Stimulated activated CD8-positive, alpha-beta memory T cell treated with anti-CD3 and anti-CD28 coated beads, Interleukin-15, amount 100 ng/mL, for 24 hours (primary cell): ENCODE data around the gene TFAP2C.
"Not testable (repeated sequence)": the region's sequence is repeated elsewhere in the genome, so short reads cannot be mapped to it uniquely, and the experiment has no call there.

Source experiments
- DNase-seq: peaks from one replicate; pipeline ENCODE4 v3.0.0-alpha.2; 2020; ENCODE audit warnings: low read depth

TFAP2C gene

DNA sequence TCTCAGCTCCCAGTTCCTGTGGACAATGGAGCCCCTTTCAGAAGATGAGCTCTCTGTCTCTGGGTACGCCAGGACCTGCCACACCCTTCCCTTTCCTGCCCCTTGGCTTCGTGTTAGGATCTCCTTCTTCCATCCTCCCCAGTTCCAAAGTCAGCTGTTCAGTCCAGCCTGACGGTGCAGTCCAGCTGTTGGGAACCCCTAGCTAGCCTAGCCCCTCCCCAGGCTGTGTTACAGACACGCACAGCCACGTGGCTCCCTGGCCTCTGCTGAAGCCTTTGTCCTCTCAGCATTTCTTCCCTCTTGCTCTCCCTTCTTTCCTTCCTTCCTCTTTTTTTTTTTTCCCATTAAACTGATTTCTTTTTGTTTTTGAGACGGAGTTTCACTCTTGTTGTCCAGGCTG, 12.4 kb upstream of the TFAP2C start:
- no peak for DNase-seq

DNA sequence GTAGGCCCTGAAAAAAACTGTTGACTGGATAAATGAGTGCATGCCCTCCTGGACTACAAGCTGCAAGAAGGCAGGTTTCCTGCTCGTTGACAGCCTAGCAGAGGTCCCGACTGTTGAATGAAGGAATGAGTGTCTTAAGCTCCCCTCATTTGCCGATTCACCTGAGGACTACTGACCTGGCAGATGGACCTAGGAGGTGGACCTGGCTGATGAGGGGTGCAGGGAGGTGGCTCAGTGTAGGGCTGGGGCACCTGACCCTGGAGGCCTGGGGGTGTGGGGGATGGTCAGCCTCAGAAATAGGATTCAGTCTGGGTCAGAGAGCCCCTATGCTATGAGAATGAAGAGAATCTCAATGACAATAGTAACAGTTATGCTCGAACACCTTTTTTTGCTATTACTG, 11.6 kb upstream of the TFAP2C start:
- no peak for DNase-seq

DNA sequence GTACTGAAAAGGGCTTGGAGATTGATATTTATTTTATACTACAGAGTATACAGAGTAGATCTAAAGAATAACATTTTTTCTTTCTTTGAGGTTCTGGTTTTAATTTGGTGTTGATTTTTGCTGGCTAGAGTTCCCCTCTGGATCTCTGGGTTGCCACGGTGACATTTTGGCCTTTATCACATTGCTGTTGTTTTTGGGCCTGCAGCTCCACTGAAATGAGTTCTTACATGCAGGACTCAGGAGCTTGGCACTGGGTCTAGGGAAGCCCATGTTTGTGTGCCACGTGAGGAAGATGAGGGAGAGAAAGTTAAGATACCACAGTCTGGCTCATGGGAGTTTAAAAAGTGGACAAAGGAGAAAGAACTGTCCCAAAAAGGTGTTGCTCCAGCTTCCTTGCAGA, 7.4 kb upstream of the TFAP2C start:
- DNase-seq, result no peak

DNA sequence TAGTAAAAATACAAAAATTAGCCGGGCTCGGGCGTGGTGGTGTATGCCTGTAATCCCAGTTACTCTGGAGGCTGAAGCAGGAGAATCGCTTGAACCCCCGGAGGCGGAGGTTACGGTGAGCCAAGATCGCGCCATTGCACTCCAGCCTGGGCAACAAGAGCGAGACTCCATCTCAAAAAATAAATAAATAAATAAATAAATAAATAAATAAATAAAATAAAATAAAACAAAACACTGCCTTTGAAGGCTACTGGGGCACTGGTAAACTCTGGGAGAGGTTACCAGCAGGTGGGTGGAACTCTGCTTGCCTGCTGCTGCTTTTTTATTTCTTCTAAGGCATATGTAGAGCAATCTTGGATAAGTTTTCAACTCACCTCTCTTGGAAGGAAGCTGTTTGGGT, 5.2 kb upstream of the TFAP2C start:
- not testable (repeated sequence) for DNase-seq

DNA sequence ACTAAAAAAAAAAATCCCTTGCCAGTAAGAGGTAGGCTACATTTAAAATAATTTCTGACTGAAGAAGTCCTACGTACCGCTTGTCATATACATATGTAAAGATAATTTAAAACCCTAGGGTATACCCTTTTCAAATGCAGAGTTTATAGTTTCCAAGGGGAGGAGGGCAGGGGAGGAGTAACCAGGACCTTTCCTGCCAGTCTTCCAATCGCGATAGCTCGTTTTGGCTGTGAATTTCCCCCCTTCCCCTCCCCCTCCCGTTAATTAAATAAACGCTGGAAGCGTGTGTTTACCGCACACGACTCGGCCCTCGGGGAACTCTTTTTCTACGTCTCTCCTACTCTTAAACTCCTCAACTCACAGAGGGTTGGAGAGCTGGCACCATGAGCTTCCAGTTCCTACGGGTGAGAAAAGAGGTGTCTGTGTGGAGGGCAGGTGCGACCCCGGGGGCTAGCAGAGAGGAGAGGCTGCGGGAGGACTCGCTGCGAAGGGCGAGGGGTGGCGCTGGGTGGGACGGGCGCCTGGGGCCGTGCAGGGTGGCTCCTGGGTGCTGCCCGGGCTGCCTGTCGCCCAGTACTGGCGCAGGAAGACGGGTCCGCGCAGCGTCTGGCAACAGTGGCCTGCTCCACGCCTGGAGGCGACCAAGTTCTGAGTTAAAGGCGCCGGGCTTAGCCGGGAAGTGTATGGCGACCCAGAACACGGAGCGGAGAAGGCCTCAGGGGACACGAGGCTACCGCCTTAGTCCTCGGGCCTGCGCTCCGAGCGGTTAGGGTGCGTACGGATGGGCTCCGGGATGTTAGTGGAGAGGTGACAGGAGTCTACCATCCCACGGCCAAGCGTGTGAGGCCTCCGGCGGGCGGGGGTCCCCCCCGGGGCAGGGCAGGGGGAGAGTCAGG, 4.1 kb upstream of the TFAP2C start:
- DNase-seq, result no peak

DNA sequence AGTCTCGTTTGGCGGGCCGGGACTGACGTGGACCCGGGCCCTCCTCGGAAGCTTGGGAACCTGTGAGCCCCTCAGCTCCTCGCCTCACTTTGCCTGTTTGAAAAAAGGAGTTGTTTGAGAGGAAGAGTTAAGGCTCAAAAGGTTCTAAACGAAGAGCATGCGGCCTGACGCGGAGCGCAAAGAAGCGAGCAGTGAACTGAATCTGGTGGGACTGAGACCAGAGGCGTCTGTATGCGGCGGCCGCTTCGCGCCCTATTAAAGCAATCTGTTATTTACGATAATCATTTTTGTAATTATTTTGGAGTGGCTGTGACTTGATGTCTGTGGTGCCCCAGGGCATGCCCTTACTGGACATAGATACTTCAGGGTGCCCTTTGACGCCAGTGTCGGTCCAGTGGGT, 3.3 kb upstream of the TFAP2C start:
- DNase-seq, result no peak

DNA sequence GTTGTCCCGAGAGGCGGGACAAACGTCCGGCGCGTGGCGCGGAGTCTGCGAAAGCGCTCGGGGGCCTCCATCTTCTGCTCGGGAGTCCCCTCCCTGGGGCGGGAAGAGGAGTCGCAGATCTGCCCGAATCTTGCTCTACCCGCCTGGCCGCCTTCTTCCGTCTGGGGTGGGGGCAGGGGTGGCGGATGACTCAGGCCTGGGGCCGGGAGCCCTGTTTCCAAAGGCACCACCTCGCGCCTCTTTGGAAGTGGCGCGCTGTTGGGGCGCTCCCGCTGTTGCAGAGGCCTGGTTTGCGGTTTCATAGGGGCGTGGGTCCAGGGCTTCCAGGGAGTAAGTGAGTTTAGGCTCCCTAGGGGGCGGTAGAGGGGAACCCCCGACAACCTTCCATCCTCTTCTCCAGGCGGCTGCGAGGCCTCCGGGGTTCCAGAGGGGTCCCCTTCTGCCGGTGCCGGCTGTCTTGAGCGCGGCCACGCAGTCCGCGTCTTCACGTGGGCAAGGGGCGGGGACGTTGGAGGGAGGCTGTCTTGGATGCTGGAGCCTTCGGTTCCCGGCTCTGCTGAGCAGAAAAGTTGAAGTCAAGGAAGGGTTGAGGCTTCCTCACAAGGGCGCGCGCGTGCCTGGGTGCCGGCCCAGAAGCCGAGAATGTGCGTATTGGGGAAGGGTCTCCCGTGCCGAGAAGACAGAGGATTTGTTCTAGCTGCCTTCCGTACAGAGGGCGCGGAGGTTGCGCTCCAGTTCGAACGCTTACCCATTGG, 2.6 kb upstream of the TFAP2C start:
- DNase-seq, result no peak

DNA sequence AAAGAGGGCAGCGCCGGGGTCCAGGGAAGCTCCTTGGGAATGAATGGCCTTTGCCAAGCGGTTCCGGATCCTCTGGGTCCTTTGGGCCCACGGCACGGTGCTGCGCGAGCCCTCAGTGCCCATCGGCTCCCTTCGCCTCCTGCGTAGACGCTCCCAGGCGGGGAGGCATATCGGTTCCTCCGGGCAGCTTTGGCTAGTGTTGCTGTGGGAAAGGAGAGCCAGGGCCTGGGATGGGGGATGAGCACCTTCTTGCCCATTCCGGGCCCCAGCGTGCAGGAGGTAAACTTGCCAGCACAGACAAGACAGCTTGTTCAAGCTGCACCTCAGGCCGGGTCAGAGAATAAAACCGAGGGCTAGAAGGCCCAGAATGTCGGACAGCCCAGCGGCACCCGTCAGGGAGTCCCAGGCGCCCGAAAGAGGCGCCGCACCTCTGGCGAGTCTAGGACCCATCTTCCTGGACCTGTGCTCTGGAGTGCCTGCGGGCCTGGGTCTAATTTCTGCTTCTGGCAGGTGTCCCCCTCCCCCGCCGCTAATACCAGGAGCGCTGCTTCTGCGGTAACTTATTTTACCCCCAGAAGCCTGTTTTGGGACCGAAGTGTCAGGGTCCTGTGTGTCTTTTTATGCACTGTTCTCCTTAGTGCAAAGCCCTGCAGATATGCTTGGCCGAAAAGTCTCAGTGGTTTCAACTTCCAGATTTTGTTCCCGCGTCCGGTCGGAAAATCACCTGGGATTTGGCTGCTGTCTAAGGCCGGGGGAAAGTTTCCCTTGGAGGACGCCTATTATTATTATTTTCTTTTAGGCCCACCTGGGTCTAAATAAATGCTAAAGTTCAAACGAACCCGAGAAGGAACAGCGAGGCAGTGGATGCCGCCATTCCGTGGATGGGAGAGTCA, 1.7 kb upstream of the TFAP2C start:
- no peak for DNase-seq

DNA sequence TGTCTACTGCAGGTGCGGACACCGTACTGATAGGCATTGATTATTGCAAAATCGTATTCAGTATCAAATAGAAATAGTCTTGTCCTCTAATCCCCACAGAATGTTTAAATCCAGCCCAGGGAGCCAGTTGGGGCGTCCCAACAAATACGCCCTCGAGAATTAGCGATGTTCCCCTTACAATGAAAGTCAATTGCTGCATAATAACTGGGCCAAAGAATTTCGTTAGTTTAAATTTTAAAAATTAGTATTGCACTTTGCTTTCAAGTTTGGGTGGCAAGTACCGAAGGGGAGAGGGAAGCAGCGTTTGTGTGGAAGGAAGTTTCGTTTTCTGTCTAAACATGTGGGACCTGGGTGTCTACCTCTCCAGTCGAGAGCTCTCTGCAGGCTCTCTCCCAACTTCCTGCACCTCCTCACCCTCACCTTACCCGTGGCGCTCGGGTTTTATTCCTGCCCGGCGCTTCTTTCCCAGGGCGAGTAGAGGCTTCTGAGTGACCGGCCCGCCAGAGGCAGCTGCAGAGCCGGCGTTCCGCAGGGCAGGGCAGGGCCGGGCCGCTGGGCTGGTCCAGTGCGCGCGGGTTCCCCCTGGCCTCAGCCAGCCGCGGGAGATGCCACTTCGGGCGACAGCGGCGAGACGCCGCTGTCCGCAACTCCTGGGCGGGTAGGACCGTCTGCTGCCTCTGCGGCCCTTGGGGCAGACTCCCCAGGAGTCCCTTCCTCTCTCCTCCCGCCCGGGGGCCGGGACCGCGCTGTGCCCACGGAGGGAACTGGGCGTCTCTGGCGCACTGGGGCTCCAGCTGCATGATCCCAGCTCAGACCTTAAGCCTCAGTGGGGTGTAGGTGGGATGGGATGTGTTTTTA, 862 bp upstream of the TFAP2C start:
- no peak for DNase-seq

DNA sequence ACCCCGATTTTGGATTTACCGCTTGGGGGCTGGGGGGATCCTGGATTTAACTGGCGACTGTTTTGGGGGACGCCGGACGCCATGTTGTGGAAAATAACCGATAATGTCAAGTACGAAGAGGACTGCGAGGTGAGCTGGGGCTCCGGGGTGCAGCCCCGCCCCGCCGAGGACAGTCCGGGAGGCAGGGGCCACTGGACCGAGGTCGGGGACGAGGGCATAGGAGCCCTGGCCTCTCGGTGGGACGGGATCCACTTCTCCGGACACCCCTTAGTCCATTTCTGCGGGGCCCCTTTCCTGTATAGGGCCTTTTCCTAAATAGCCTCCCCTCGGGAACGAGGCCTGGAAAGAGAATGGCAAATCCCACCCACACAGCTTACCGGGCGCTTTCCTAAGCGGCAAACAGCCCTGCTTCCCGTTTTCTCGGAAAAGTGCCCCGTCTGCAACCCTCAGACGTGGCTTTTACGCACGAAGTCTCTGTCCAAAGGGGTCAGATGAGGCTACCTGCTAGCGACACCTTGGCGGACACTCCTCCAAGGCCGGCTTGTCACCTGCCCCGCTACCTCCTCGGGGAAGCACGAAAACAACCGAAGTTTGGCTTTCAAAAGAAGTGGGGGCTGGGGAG, 469 bp downstream of the TFAP2C start:
- DNase-seq, result no peak

DNA sequence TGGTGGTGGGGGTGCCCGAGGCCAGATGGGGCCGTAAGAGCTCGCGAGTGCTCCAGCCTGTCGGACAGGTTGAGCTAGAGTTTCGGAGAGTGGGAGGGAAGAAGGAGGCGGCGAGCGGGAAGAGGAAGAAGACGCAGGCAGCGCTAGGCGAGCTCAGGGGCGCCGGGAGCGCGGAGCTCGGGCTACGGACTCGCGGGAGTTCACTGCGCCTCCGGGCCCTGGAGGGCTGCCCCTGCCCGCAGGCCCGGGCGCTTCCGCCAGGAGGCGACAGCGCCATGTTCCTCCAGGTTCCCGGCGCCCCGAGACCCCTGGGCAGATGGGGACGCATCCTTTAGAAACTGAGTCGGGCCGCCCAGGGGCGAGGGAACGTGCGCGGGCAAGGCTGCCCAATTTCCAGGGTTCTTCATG, 984 bp downstream of the TFAP2C start:
- DNase-seq, result no peak

DNA sequence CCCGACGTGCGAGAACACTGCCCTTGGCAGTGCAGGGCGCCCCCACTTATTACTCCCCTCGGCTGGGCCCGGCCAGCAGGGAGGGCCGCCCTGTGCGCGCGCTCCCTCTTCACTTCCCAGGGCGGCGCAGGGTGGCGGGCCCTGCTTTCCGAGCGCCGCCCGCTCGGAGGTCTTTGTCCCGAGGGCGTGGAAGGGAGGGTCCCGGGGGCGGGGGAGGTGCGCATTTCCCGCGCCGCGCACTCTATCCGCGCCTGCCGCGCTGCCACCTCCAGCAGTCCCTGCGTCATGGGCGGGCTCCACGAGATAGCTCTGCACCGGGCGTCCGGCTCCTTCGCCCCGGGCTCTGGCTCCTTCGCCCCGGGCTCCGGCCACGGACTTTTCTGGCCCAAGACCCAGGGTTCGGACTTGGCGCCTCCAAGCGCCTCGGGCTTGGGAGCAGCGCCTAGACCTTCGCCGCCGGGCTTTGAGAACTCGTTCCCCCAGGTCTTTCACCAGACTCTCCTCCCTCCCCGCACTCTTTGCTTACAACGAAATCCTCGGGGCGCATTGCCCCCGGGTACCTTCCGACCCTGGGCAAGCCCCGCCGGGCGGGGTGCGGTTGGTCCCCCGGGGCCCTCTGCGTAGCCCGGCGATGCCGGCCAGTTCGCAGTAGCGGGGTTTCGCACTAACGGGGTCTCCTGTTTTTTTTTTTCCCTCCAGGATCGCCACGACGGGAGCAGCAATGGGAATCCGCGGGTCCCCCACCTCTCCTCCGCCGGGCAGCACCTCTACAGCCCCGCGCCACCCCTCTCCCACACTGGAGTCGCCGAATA, 1.6 kb downstream of the TFAP2C start:
- no peak for DNase-seq

DNA sequence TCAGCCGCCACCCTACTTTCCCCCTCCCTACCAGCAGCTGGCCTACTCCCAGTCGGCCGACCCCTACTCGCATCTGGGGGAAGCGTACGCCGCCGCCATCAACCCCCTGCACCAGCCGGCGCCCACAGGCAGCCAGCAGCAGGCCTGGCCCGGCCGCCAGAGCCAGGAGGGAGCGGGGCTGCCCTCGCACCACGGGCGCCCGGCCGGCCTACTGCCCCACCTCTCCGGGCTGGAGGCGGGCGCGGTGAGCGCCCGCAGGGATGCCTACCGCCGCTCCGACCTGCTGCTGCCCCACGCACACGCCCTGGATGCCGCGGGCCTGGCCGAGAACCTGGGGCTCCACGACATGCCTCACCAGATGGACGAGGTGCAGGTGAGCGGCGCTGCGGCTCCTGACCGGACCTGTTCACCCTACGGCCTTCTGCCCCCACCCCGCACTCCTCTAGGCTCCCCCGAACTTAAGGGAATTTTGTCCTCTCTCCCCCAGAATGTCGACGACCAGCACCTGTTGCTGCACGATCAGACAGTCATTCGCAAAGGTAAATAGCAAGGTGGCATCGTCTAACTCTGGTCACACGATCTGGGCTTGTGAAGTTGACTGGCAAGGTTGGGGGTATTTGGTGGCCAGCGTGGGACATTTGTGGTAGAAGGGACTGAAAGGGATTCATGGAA, 2.3 kb downstream of the TFAP2C start:
- no peak for DNase-seq

DNA sequence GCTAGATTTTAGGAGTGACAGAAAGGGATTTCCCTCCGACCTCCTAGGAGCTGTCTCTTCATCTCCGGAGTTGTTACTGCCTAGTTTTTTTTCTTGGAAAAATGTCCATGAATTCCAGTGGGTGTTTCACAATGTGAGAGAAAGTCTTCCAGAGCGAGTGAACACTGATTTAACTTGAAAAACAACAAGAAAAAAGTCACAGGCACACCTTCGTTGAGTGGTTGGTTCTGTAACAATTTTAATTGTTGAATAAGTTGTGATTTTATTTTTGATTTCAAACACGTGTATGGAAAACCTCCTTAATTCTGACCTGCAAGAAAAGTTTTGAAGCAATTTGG, 2.9 kb downstream of the TFAP2C start:
- DNase-seq, result no peak

DNA sequence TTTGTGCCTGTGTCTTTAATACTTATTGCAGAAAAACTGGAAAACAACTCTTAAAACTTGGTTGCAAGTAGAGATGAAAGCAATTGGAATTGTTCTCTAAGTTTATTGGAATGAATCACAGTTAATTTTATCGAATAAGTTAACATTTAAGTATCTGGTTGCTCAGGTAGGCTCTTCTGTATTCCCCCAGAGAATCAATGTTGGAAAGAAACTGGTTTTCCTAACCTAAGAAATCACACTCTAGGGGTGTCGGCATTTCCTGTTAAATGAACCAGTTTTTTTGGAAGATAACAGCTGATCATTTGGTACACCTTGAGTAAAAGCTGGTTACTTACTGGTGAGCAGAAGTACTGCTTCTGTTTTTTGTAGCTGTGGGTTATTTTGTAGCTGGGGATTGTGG, 5.2 kb downstream of the TFAP2C start:
- no peak for DNase-seq

DNA sequence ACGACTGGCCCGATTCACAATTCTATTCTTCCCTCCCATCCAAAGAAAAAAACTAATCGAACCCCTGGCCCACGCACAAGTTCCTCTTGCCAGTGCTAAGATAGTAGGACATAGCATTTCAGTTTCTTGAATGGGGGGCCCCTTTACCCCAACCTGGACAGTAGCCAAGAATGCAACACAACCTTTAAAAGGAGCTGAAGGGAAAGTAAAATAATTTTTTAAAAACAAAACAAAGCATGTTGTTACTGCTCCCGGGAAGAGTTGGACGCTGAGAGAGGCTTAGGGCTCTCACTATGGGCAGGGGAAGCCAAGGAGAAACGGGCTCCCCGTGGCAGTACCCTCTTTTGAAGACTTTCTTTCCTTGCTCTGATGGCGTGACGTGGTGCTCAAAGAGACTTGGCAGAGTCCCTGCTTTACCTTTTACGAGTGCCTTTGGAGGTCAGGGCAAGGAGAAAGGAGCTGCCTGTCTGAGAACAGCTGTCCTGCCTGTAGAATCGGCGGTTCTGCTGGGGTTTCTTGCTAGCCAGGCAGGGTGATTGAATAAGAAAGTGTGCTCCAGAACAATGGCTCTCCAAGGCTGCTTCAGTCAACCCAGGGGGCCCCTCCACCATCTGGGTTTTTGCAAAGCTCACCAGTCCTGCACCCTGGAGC, 5.8 kb downstream of the TFAP2C start:
- DNase-seq, result no peak

DNA sequence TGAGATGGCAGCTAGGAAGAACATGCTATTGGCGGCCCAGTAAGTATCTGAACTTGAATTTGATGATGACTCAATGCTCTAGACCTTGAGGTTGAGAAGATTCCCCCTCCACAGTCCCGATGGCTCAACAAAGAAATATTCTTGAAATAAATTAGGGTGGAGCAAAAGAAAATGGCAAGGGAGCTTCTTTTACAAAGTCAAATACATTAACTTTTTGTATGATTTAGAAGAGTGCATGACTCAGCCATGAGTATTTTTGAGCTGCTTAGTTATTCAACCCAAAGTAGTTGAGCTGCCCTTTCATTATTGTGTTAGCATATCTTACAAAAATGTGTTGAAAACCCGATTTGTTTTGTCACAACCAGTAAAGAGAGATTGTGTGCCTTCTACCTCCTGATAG, 7.6 kb downstream of the TFAP2C start:
- DNase-seq, result no peak

DNA sequence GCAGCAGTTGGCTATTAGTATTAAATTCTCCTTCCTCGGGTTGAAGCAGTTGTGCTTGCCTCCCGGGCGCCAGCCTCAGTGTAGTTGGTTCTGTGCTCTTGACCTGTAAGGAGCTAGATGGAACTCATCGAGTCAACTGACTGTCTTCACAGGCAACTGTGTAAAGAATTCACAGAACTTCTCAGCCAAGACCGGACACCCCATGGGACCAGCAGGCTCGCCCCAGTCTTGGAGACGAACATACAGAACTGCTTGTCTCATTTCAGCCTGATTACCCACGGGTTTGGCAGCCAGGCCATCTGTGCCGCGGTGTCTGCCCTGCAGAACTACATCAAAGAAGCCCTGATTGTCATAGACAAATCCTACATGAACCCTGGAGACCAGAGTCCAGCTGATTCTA, 8.5 kb downstream of the TFAP2C start:
- DNase-seq, result no peak

DNA sequence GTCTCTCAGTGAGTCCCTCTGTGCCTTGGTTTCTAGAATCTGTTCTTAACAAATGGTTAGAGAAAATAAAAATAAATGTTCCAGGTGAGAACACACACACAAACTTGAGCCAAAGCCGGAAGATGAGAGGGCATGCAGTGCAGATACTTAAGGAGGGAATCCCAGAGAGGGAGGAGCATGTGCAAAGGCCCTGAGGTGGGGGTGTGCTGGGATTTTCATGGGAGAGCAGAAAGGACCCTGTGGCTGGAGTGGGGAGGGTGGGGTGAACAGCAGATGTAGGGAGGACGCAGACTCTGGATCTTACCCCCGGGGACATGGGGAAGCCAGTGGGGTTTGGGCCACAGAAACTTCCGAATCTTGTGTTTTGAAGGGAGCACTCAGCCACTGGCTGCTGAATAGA, 17.5 kb downstream of the TFAP2C start:
- DNase-seq, result no peak
